Measurements from ENCODE around the gene MALL.

GRCh38 chr2:110106642-110107041 lies 9.0 kb downstream of the MALL start:
- TF ChIP-seq CTCF (IDR thresholded peaks at IDR 0.05; ENCODE audit: control extremely low read depth in 1 of 3, insufficient read depth in 1 of 3, low read depth in 1 of 3, low read length in 3 of 3): no peak
- TF ChIP-seq, protein P1, sequence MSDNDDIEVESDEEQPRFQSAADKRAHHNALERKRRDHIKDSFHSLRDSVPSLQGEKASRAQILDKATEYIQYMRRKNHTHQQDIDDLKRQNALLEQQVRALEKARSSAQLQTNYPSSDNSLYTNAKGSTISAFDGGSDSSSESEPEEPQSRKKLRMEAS (IDR thresholded peaks at IDR 0.05): no peak
- TF ChIP-seq SP2 (IDR thresholded peaks at IDR 0.05; ENCODE audit: low read length): no peak
- TF ChIP-seq ASH2L (IDR thresholded peaks at IDR 0.05; ENCODE audit: low read length): no peak
- no peak for TF ChIP-seq POLR2A (IDR thresholded peaks at IDR 0.05; ENCODE audit: control extremely low read depth in 1 of 2, low read depth in 2 of 2, low read length in 2 of 2)
- no peak for TF ChIP-seq SP1 (IDR thresholded peaks at IDR 0.05; ENCODE audit: low read depth, low read length)
- no peak for TF ChIP-seq TCF12 (IDR thresholded peaks at IDR 0.05; ENCODE audit: low read depth, low read length)
- TF ChIP-seq YY1 (IDR thresholded peaks at IDR 0.05; ENCODE audit: low read depth, low read length): no peak
- no peak for TF ChIP-seq CBX5 (IDR thresholded peaks at IDR 0.05; ENCODE audit: low read depth, low read length)
- TF ChIP-seq POLR2AphosphoS5 (IDR thresholded peaks at IDR 0.05; ENCODE audit: low read depth, low read length): no peak
- TF ChIP-seq BRCA1 (IDR thresholded peaks at IDR 0.05; ENCODE audit: low read depth, low read length): no peak
- no peak for TF ChIP-seq CREB1 (IDR thresholded peaks at IDR 0.05)
